ENCODE measurements around the gene MRPS2. TPM values are rescaled to one million over a fixed set of nuclear protein-coding genes. Genes with fewer than 3 reads are reported as not detected.

Gene MRPS2
- total and polyA plus RNA-seq, 9 of the 15 experiments (the other 6 are each of a cell fraction or from before 2014, with no cell fraction given), result 8.0 to 167 (median 81.3) TPM

DNA sequence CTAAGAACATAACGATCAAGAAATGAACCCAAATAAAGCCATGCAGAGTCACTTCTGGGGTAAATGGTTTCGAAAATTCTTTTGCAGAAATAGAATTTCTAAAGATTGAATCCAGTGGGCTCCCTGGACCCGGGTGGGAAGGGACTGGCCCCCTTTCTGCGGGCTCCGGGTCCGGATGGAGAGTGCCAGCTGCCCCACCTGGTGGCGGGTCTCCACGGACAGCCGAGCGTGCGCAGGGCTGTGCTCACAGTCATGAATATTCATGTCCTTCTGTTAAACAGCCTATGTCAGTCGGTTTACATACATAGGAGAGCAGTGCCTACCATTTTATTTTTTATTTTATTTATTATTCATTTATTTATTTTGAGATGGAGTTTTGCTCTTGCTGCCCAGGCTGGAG is 25.6 kb upstream of the MRPS2 start (continued):
- TF ChIP-seq, protein P1, sequence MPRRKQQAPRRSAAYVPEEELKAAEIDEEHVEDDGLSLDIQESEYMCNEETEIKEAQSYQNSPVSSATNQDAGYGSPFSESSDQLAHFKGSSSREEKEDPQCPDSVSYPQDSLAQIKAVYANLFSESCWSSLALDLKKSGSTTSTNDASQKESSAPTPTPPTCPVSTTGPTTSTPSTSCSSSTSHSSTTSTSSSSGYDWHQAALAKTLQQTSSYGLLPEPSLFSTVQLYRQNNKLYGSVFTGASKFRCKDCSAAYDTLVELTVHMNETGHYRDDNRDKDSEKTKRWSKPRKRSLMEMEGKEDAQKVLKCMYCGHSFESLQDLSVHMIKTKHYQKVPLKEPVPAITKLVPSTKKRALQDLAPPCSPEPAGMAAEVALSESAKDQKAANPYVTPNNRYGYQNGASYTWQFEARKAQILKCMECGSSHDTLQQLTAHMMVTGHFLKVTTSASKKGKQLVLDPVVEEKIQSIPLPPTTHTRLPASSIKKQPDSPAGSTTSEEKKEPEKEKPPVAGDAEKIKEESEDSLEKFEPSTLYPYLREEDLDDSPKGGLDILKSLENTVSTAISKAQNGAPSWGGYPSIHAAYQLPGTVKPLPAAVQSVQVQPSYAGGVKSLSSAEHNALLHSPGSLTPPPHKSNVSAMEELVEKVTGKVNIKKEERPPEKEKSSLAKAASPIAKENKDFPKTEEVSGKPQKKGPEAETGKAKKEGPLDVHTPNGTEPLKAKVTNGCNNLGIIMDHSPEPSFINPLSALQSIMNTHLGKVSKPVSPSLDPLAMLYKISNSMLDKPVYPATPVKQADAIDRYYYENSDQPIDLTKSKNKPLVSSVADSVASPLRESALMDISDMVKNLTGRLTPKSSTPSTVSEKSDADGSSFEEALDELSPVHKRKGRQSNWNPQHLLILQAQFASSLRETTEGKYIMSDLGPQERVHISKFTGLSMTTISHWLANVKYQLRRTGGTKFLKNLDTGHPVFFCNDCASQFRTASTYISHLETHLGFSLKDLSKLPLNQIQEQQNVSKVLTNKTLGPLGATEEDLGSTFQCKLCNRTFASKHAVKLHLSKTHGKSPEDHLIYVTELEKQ (CRISPR knock-in tag; IDR thresholded peaks at IDR 0.05), result no peak
- TF ChIP-seq MIER1 (IDR thresholded peaks at IDR 0.05; ENCODE audit: low read depth), result no peak
- TF ChIP-seq, protein P2, sequence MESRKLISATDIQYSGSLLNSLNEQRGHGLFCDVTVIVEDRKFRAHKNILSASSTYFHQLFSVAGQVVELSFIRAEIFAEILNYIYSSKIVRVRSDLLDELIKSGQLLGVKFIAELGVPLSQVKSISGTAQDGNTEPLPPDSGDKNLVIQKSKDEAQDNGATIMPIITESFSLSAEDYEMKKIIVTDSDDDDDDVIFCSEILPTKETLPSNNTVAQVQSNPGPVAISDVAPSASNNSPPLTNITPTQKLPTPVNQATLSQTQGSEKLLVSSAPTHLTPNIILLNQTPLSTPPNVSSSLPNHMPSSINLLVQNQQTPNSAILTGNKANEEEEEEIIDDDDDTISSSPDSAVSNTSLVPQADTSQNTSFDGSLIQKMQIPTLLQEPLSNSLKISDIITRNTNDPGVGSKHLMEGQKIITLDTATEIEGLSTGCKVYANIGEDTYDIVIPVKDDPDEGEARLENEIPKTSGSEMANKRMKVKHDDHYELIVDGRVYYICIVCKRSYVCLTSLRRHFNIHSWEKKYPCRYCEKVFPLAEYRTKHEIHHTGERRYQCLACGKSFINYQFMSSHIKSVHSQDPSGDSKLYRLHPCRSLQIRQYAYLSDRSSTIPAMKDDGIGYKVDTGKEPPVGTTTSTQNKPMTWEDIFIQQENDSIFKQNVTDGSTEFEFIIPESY (CRISPR knock-in tag; IDR thresholded peaks at IDR 0.05), result peak; percentile 74; the same call in 1 of the 2 replicates
- no peak for TF ChIP-seq SPI1 (IDR thresholded peaks at IDR 0.05; ENCODE audit: borderline replicate concordance, low read depth, low read length)
- TF ChIP-seq ZBTB7A (IDR thresholded peaks at IDR 0.05; ENCODE audit: borderline replicate concordance, control insufficient read depth, low read depth, low read length), result peak; percentile 42; the same call in 1 of the 2 replicates
- TF ChIP-seq NRF1 (conservative IDR thresholded peaks at IDR 0.05 in 1 of 2, IDR thresholded peaks at IDR 0.05 in 1 of 2), result peak; percentile 91 to 92
- TF ChIP-seq BHLHE40 (IDR thresholded peaks at IDR 0.05; ENCODE audit: low read length), result peak; percentile 37; the same call in 1 of the 2 replicates
- TF ChIP-seq FOXK2 (conservative IDR thresholded peaks at IDR 0.05 in 1 of 2, IDR thresholded peaks at IDR 0.05 in 1 of 2; ENCODE audit: low read depth in 2 of 2), result no peak
- TF ChIP-seq ATF7 (IDR thresholded peaks at IDR 0.05), result peak; percentile 23; the same call in 1 of the 2 replicates
- peak in 1 of 2 experiments; percentile 68; a peak in 2 of 4 replicates for TF ChIP-seq MAZ (CRISPR knock-in tag; conservative IDR thresholded peaks at IDR 0.05 in 1 of 2, IDR thresholded peaks at IDR 0.05 in 1 of 2)
- peak; percentile 49 for TF ChIP-seq BRD9 (IDR thresholded peaks at IDR 0.05; ENCODE audit: low read depth, partially characterized antibody)
- TF ChIP-seq ARNT (IDR thresholded peaks at IDR 0.05), result no peak
- no peak for TF ChIP-seq ZNF668 (CRISPR knock-in tag; IDR thresholded peaks at IDR 0.05)
- TF ChIP-seq ZNF778 (CRISPR knock-in tag; IDR thresholded peaks at IDR 0.05), result no peak
